Ovary (tissue), 3 donors: Measurements from ENCODE around the gene NGF.

Experiments
- CTCF ChIP-seq, 3 donors: fragments of 450-650 bp in 2 of 3; fragments of 200-600 bp in 1 of 3; IDR thresholded peaks; one replicate each; pipeline versions ENCODE4 v1.5.1 to v1.8.0; 2016 to 2022; ENCODE audit warnings: antibody characterized with exemption in 3 of 3, mild to moderate bottlenecking in 1 of 3
- POLR2A ChIP-seq: fragments of 450-650 bp; IDR thresholded peaks from one replicate; pipeline ENCODE4 v1.6.1; 2017; ENCODE audit warnings: antibody characterized with exemption, mild to moderate bottlenecking, moderate library complexity
- donor health status: DM: no; HTN: no; CAD: no.

DNA sequence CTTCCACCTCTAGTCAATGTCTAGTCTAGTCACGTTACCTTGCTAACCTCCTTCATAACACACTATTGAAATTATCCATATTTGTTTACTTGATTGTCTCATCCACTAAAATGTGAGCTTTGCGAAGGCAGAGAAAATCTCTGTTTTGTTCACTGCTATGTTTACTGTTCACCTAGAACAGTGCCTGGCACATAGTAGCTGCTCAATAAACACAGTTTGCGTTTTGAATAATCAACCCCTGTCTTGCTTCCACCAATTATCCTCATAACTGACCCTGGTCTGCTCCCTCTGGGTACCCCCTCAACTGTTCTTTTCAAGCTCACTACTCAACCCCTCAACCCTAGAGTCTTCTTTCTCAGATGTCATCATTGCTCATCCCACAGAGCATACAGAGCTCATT lies 36.5 kb upstream of the NGF start:
- TF ChIP-seq POLR2A: no peak
- TF ChIP-seq CTCF (IDR thresholded peaks at IDR 0.05): no peak
